NCI-H2196 treated with DMSO at 0.1 percent for 48 hours (cell line): ENCODE results near the gene CERS1.

Experiments
- DNase-seq: peaks from one replicate; lab custom pipeline; 2025; ENCODE audit not compliant: unreplicated experiment; lab: John Stamatoyannopoulos, UW

Gene CERS1

GRCh38 chr19:18871543-18871942 is 24.4 kb downstream of the CERS1 start:
- no peak for DNase-seq

GRCh38 chr19:18870531-18871172 is 25.3 kb downstream of the CERS1 start:
- no peak for DNase-seq

GRCh38 chr19:18869781-18870530 is 26.0 kb downstream of the CERS1 start:
- no peak for DNase-seq

- DNase-seq = no peak
These were observed 26.8 kb downstream of the CERS1 start for GRCh38 chr19:18869023-18869618.

GRCh38 chr19:18868380-18869022 is 27.5 kb downstream of the CERS1 start:
- no peak for DNase-seq

GRCh38 chr19:18867751-18868150 is 28.2 kb downstream of the CERS1 start:
- DNase-seq = no peak

- DNase-seq = no peak
These were observed 28.8 kb downstream of the CERS1 start for GRCh38 chr19:18867199-18867598.

GRCh38 chr19:18866800-18867123 is 29.2 kb downstream of the CERS1 start:
- DNase-seq = no peak

GRCh38 chr19:18865973-18866799 is 29.8 kb downstream of the CERS1 start:
- no peak for DNase-seq

- no peak for DNase-seq
These were observed 30.6 kb downstream of the CERS1 start for GRCh38 chr19:18865106-18865972.

- DNase-seq = no peak
These were observed 32.1 kb downstream of the CERS1 start for GRCh38 chr19:18863843-18864362.

GRCh38 chr19:18862976-18863842 is 32.7 kb downstream of the CERS1 start:
- no peak for DNase-seq

GRCh38 chr19:18861917-18862316 is 34.0 kb downstream of the CERS1 start:
- DNase-seq = no peak

- no peak for DNase-seq
These were observed 34.7 kb downstream of the CERS1 start for GRCh38 chr19:18861235-18861634.

- DNase-seq = no peak
These were observed 35.2 kb downstream of the CERS1 start for GRCh38 chr19:18860725-18861124.

- no peak for DNase-seq
These were observed 35.7 kb downstream of the CERS1 start for GRCh38 chr19:18860302-18860700.

- DNase-seq = no peak
These were observed 36.2 kb downstream of the CERS1 start for GRCh38 chr19:18859676-18860301.

- no peak for DNase-seq
These were observed 36.9 kb downstream of the CERS1 start for GRCh38 chr19:18858906-18859646.
